Panc1 (cell line): Measurements from ENCODE around the gene SLAMF1.

Experiments used
- POLR2AphosphoS5 ChIP-seq: IDR thresholded peaks from 2 replicates; pipeline ENCODE4 v1.6.1; 2012; ENCODE audit warnings: mild to moderate bottlenecking, low read depth, low read length, moderate library complexity
- SIN3A ChIP-seq: IDR thresholded peaks from 2 replicates; pipeline ENCODE4 v1.6.1; 2012; ENCODE audit warnings: low read depth, mild to moderate bottlenecking, low read length, moderate library complexity, borderline replicate concordance; ENCODE audit not compliant: insufficient read depth
- TCF7L2 ChIP-seq: IDR thresholded peaks from 2 replicates; pipeline ENCODE4 v1.6.1; 2011; ENCODE audit warnings: mild to moderate bottlenecking, low read depth, low read length, inconsistent platforms
- TF ChIP-seq, protein P1 (sequence below): fragments of 450-650 bp; IDR thresholded peaks from 2 replicates; pipeline ENCODE4 v1.5.1; 2017; ENCODE audit warnings: mild to moderate bottlenecking
- TF ChIP-seq, protein P2 (sequence below), 2 experiments: IDR thresholded peaks; 2 replicates each; pipeline ENCODE4 v1.6.1; 2011 to 2012; ENCODE audit warnings: low read depth in 2 of 2, control low read depth in 1 of 2, low read length in 1 of 2, mild to moderate bottlenecking in 1 of 2, moderate library complexity in 1 of 2; ENCODE audit not compliant: insufficient read depth in 1 of 2

DNA sequence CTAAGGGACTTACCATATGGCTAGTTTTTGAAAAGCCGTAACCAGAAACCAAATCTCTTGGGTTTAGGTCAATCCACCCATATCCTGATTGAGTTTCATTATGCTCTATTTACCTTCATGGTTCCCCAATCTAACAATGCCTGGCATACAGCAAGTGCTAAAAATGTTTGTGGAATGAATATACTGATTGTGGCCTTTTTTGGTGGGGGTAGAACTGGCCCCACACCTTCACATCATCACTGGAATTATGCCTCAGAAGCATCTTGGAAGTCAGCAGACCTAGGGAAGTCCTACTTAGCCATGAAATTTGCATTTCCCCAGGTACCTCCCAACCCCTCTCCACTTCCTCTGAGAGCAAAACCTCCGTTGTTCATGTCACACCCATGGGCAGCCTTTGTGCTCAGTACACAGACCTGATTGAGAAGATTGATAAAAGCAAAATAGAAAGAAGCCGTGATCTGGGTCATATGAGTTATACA, 17.8 kb upstream of the SLAMF1 start:
- TF ChIP-seq, protein P1, sequence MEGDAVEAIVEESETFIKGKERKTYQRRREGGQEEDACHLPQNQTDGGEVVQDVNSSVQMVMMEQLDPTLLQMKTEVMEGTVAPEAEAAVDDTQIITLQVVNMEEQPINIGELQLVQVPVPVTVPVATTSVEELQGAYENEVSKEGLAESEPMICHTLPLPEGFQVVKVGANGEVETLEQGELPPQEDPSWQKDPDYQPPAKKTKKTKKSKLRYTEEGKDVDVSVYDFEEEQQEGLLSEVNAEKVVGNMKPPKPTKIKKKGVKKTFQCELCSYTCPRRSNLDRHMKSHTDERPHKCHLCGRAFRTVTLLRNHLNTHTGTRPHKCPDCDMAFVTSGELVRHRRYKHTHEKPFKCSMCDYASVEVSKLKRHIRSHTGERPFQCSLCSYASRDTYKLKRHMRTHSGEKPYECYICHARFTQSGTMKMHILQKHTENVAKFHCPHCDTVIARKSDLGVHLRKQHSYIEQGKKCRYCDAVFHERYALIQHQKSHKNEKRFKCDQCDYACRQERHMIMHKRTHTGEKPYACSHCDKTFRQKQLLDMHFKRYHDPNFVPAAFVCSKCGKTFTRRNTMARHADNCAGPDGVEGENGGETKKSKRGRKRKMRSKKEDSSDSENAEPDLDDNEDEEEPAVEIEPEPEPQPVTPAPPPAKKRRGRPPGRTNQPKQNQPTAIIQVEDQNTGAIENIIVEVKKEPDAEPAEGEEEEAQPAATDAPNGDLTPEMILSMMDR = no peak
- TF ChIP-seq TCF7L2 (no peak), POLR2AphosphoS5 (no peak), SIN3A (no peak)
- TF ChIP-seq, protein P2, sequence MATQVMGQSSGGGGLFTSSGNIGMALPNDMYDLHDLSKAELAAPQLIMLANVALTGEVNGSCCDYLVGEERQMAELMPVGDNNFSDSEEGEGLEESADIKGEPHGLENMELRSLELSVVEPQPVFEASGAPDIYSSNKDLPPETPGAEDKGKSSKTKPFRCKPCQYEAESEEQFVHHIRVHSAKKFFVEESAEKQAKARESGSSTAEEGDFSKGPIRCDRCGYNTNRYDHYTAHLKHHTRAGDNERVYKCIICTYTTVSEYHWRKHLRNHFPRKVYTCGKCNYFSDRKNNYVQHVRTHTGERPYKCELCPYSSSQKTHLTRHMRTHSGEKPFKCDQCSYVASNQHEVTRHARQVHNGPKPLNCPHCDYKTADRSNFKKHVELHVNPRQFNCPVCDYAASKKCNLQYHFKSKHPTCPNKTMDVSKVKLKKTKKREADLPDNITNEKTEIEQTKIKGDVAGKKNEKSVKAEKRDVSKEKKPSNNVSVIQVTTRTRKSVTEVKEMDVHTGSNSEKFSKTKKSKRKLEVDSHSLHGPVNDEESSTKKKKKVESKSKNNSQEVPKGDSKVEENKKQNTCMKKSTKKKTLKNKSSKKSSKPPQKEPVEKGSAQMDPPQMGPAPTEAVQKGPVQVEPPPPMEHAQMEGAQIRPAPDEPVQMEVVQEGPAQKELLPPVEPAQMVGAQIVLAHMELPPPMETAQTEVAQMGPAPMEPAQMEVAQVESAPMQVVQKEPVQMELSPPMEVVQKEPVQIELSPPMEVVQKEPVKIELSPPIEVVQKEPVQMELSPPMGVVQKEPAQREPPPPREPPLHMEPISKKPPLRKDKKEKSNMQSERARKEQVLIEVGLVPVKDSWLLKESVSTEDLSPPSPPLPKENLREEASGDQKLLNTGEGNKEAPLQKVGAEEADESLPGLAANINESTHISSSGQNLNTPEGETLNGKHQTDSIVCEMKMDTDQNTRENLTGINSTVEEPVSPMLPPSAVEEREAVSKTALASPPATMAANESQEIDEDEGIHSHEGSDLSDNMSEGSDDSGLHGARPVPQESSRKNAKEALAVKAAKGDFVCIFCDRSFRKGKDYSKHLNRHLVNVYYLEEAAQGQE (IDR thresholded peaks at IDR 0.05; ENCODE audit: insufficient read depth in 1 of 2, low read depth in 2 of 2, low read length in 1 of 2) = no peak
